ES-I3 (cell line): ENCODE results near the gene PKP4.

ENCODE experiments used
- H3K36me3 ChIP-seq: 2 replicates; pipeline ENCODE4 v1.6.1; 2013; ENCODE audit warnings: mild to moderate bottlenecking, low read length, control low read depth, moderate library complexity; ENCODE audit not compliant: insufficient read depth
- H3K4me1 ChIP-seq: 2 replicates; pipeline ENCODE4 v1.6.1; 2013; ENCODE audit warnings: mild to moderate bottlenecking, control low read depth, low read length; ENCODE audit not compliant: insufficient read depth
- H3K9ac ChIP-seq: 2 replicates; pipeline ENCODE4 v1.6.1; 2013; ENCODE audit warnings: low read depth, mild to moderate bottlenecking, low read length, moderate library complexity
- H3K9me3 ChIP-seq: 2 replicates; pipeline ENCODE4 v1.6.1; 2013; ENCODE audit warnings: mild to moderate bottlenecking, low read length, moderate library complexity; ENCODE audit not compliant: control insufficient read depth, insufficient read depth

PKP4 gene

DNA sequence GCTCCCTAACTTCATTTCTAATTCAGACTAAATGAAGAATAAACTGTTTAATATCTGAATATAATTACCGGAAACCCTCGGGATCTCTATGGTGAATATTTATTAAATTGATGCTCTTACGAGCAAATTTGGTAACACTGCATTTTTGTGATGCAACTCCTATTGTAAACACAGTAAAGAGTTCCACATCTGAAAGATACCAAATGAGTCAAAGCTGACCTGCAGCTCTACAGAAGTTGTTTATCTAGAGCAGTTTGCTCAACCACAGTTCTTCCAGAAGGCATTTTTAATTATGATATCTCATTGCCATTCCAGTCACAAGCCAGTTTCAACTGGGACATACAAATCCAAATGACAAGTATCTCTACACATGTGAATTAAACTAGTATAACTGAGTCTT, 129.7 kb downstream of the PKP4 start:
- H3K9ac ChIP-seq, result no peak overlapping the region
- H3K4me1 ChIP-seq, result no peaks in the 10 kb centered on the region
- H3K36me3 ChIP-seq, result no peaks in the 10 kb centered on the region; the same call in 1 of the 2 replicates
- H3K9me3 ChIP-seq, result no peaks in the 10 kb centered on the region

DNA sequence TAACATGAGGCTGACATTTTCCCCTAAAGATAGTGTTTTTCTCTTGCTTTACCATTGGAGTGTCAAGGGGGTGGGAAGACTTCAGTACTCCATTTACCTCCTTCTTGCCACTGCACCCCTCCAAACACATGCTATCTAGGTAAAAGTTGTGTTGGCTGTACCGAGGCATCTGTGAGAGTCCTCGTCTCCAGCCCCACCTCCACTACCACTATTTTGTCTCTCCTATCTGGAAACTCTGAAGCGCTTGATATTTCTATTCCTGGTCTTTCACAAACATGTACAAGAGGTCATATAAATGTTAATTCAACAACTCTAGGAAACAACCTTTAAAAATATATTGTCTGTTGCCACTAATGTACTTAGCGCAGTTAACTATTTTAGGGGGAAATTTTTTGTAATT, 132.6 kb downstream of the PKP4 start:
- Histone ChIP-seq H3K9ac (no peak overlapping the region), H3K4me1 (no peaks in the 10 kb centered on the region), H3K36me3 (no peaks in the 10 kb centered on the region), H3K9me3 (no peaks in the 10 kb centered on the region)

DNA sequence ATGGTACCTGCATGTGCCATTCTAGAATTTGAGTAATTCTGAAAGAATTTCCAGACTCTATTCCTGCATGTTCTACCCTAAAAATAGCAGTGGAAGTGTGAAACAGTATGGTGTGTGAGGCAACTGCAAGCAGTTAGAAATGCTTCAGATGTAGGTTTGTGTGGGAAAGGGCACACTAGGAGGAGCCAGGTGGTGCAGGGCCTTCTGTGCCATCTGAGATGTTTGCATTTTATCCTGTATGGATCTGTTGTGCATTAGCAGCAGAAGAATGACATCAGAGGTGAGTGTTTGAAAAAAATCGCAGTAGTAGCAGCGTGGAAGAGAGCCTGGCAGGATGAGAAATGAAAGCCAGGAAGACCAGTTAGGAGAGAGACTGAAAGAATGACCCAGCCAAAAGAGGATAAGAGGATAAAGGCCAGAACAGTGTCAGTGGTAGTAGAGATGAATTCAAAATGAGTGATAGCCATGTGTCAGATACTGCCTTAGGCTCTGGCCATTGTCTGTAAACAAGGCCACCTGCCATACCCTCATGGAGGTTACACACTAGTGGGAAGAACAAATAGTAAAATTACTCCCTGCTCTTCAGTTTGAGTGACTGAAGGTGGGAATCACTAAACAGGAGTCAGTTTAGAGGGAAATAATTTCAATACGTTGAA, 142.2 kb downstream of the PKP4 start:
- Histone ChIP-seq H3K4me1 (peaks cover 8% of the 10 kb centered on the region; the same call in 1 of the 2 replicates), H3K9me3 (no peaks in the 10 kb centered on the region), H3K9ac (no peak overlapping the region), H3K36me3 (no peaks in the 10 kb centered on the region)

DNA sequence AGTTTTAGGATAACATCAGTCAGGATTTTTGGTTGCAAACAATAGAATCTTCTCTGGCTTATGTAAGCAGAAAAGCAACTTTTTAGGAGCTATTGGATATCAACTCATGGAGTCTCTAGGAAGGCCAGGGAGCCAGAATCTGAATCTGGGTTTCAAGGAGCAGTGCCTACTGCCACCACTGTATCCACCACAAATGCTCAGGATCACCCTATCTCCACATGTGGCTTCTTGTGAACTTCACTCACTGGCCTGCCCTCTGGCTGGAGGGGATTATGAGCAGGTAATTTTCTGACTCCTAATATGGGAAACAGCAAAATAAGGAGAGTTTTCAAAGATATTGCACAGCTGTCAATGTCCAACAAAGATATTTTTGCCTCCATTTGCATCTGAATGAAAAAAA, 142.9 kb downstream of the PKP4 start:
- Histone ChIP-seq H3K4me1 (peaks cover 8% of the 10 kb centered on the region; the same call in 1 of the 2 replicates), H3K36me3 (no peaks in the 10 kb centered on the region), H3K9ac (no peak overlapping the region), H3K9me3 (no peaks in the 10 kb centered on the region)

DNA sequence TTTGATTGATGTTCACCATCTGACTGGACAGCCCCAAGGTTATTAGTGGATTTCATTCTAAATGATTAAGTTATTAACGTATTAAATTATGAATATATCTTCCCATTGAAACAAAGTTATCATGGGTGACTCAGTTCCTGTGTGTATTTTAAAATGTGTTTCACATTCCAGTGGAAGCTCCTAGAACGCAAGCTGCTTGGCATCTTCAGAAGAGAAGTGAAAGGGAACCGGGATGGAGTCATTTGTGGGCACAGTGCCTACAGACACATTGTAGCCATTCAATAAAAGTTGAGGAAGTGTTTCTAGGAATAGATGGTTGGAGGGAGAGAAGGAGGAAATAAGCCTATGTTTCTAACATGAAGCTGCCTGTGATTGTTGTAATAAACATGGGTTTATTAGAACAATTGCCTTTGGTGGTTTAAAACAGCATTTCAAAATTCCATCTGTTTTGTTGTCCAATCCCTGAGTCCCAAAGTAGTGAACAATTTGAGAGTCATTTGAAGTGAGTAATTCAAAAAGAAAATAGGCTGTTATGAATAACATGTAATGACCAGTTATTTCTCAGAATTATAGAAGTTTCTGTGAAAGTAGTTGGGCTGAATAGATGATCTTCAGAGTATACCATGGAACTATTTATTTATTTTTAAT, 143.5 kb downstream of the PKP4 start:
- Histone ChIP-seq H3K4me1 (peaks cover 8% of the 10 kb centered on the region; the same call in 1 of the 2 replicates), H3K9ac (no peak overlapping the region), H3K9me3 (no peaks in the 10 kb centered on the region), H3K36me3 (no peaks in the 10 kb centered on the region)

DNA sequence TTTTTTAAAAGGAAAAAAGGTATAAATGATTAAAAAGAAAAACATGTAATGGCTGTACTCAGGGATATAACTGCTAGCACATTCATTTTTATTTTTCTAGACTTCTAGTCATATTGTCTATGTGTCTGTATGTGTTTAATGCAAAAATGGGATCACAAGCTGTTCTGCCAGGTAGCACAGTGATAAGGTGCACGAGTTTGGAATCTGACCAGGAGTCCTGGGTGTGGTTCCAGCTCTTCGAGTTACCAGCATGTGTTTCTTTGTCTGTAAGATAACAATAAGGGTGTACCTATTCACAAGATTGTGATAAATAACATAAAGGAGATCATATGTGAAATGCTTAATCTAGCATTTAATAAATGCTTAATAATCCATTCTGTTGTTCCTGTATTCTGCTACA, 145.3 kb downstream of the PKP4 start:
- H3K9ac ChIP-seq, result no peak overlapping the region
- no peaks in the 10 kb centered on the region for H3K9me3 ChIP-seq
- no peaks in the 10 kb centered on the region for H3K36me3 ChIP-seq
- peaks cover 8% of the 10 kb centered on the region; the same call in 1 of the 2 replicates for H3K4me1 ChIP-seq

DNA sequence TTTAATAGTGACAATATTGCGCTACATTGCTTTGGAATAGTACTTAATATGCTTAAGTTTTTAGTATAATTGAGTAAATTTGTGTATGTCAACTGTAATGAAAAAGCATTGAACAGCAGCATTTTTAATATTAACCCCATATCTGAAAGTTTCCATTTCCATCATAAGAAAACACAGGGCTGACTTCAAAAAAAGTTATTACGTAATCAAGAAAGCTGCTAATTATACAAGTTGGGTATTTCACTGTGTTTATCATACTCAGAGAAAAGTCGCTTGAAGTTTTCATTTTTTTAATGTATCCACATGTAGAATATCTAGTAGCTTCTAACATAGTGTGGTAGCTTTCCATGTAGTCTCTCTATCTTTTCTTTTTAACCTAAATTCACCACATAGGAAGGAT, 146.5 kb downstream of the PKP4 start:
- Histone ChIP-seq H3K9ac (no peak overlapping the region), H3K36me3 (no peaks in the 10 kb centered on the region), H3K9me3 (no peaks in the 10 kb centered on the region), H3K4me1 (peaks cover 8% of the 10 kb centered on the region; the same call in 1 of the 2 replicates)

DNA sequence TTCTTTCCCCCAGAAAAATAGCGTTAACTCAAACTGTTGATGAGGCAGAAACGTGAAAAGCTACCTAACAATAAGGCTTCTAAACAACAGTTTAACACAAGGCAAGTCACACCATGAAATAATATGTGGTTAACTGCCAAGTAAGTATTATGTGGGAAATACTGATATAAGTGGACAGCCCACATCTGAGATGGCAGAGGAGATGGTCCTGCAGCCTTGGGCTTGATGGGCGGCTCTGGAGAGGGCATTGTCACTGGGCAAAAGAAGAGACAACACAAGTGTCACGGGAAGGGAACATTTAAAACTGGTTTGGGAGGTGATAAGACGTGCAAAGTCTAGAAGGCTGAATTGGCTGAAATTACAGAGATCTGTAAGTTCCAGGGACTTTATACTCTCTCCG, 147.2 kb downstream of the PKP4 start:
- Histone ChIP-seq H3K9ac (no peak overlapping the region), H3K4me1 (peaks cover 8% of the 10 kb centered on the region; the same call in 1 of the 2 replicates), H3K9me3 (no peaks in the 10 kb centered on the region), H3K36me3 (no peaks in the 10 kb centered on the region)

DNA sequence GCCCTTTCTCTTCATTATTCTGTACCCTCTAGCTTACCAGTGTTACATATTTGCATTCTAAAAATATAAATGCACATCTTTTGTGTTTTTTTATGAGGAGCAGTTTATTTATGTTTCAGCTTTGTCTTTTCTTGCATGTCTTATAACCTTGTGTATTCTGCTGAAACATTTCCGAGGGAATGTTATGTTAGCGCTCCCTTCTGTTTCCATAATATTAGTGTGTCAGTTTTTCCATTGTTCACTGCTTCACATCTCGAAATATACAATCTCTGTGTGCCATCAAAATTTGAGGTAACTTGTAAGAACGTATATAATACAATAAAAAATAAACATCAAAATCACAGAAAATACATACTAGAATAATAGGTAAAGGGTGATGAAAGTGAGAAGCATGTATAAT, 153.3 kb downstream of the PKP4 start:
- Histone ChIP-seq H3K36me3 (no peaks in the 10 kb centered on the region), H3K9ac (no peak overlapping the region), H3K9me3 (no peaks in the 10 kb centered on the region), H3K4me1 (no peaks in the 10 kb centered on the region)

DNA sequence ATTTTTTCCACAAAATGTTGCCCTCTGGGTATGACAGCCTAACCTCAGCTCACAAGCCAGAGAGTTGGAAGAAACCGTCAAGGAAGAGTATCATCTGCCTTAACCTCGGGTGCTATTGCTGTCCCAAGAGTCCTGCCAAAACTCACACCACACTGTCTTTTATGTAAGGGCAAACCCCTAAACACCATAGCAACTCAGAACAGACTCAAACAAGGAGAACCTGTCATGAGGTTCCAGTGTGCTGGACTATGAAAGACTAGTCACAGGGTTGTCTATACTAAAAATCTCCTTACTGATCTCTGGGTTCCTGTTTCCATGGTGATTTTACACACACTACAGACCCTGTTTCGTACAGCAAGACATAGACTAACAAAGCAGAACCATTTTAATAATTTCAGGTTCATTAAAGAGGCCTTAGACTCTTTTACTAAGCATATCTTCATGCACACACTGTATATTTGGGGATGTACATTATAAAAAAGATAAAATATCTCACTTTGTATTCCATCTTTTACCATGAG, 159.8 kb downstream of the PKP4 start:
- no peaks in the 10 kb centered on the region for H3K9me3 ChIP-seq
- H3K36me3 ChIP-seq, result no peaks in the 10 kb centered on the region
- peaks cover 9% of the 10 kb centered on the region for H3K4me1 ChIP-seq
- no peak overlapping the region for H3K9ac ChIP-seq

DNA sequence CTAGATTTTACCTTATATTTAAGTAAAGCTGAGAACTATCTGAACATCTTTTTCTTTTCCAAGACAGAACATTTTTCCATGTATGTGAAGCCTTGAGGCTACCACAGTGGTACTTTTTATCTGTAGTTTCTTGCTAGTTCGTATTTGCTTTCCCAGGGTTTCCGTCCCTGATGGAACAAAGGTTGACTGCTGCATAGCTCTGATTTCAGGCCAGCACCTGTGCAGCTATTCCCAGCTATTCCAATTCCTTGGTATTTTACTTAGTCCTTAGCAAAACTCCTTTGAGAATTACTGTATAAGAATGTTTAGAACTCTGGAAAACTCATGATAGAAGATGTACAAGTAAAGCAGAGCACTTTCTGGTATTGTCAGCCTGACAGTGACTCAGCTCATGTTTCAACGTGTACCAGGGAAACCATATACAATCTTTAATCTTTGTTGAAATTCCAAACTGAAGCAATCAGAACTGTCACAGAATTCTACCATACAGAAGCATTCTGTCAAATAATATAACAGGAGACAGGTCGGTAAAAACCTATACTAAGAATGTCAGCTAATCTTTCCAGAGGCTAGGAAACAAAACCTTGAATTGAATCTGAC, 162.2 kb downstream of the PKP4 start:
- Histone ChIP-seq H3K9ac (no peak overlapping the region), H3K36me3 (no peaks in the 10 kb centered on the region; the same call in 1 of the 2 replicates), H3K9me3 (no peaks in the 10 kb centered on the region), H3K4me1 (peaks cover 9% of the 10 kb centered on the region)

DNA sequence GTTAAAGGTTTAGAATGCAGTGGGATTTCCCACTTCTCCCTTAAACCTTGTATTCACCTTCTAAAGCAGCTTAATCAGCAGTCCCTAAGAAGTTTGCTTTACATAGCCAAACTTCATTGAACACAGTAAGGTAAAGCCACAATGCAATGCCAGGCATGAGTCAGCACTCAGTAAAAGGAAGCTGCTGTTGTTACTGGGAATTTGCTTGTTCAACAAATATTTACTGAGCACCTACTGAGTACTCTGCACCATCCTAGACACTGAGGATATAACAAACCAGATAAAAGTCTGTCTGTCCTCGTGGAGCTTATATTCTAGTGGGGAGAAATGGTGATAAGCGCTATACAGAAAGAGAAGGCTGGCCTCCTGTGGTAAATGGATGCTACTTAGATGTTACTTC, 162.7 kb downstream of the PKP4 start:
- H3K36me3 ChIP-seq, result no peaks in the 10 kb centered on the region; the same call in 1 of the 2 replicates
- H3K9ac ChIP-seq, result no peak overlapping the region
- no peaks in the 10 kb centered on the region for H3K9me3 ChIP-seq
- peaks cover 9% of the 10 kb centered on the region for H3K4me1 ChIP-seq

DNA sequence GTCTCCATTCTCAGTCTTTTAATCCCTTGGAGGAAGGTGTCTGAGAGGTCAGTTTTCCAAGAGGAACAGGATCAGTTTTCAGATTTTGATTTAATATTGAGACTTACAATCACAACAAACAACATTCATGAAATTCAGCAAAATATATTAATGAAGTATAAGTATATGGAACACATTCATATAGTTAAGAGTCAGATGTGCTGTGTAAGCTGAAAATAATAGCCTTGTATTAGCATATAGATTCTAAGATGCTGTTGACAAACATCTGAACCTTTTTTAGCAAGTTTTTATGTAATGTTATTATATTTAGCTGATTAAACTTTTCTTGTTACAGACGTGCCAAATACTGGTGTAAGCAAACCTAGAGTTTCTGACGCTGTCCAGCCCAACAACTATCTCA, 163.9 kb downstream of the PKP4 start:
- peaks cover 9% of the 10 kb centered on the region for H3K4me1 ChIP-seq
- no peak overlapping the region for H3K9ac ChIP-seq
- H3K36me3 ChIP-seq, result no peaks in the 10 kb centered on the region; the same call in 1 of the 2 replicates
- H3K9me3 ChIP-seq, result no peaks in the 10 kb centered on the region

DNA sequence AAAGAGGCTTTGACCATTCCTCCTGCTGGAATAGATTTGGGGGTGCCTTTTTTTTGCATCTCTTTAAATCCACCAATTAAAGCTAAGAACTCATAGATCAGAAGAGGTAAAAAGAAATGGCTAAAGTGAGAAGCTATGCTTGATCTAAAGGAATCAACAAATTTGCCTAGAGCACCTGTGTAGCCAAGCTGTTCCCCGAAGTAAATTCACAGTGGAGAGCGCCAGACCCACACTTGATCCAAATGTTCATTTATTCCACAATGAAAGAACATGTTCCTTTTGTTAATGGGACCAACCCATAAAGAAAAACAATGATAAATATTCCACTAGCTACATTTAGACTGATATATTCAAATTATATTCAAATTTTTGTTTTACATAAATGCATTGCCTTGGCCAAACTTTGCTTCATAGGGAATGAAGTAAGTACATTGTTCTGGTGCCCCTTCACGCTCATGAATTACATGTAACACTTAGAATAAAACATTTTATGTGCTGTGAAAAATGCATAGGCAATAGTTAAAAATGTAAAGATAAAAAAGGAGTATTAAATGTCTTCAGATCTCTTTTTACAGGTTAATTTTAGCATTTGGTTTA, 167.4 kb downstream of the PKP4 start:
- peaks cover 4% of the 10 kb centered on the region for H3K4me1 ChIP-seq
- no peaks in the 10 kb centered on the region for H3K9me3 ChIP-seq
- no peaks in the 10 kb centered on the region; the same call in 1 of the 2 replicates for H3K36me3 ChIP-seq
- H3K9ac ChIP-seq, result no peak overlapping the region
